GM23248 (cell line): ENCODE data around the gene AAK1.

Experiments
- EZH2 ChIP-seq: fragments of 200-600 bp; sonication (generic); IDR thresholded peaks from 2 replicates; pipeline ENCODE4 v1.6.1; 2018; ENCODE audit warnings: antibody characterized with exemption, mild to moderate bottlenecking; ENCODE audit not compliant: insufficient read depth, poor library complexity, severe bottlenecking
- EZH2phosphoT487 ChIP-seq: fragments of 200-600 bp; sonication (generic); IDR thresholded peaks from 2 replicates; pipeline ENCODE4 v1.6.1; 2018; ENCODE audit warnings: antibody characterized with exemption, moderate library complexity, mild to moderate bottlenecking, low read depth; ENCODE audit not compliant: insufficient read depth

GRCh38 chr2:69644506-69644979 lies 1.0 kb upstream of the AAK1 start:
- TF ChIP-seq EZH2 (no peak), EZH2phosphoT487 (no peak)
